Natural killer cell treated with Interleukin-12 subunit alpha and Interleukin-12 subunit beta and Interleukin-15 and Interleukin-18, amount 100 ng/mL, for 72 hours (primary cell): ENCODE measurements around the gene SLC6A19. TPM values are rescaled to one million over a fixed set of nuclear protein-coding genes. Genes with fewer than 3 reads are reported as not detected.

Experiments used
- ATAC-seq, 2 donors: fragments of 150-1000 bp; cut with Tn5 transposase in 1 of 2; sonication (Bioruptor Pico), chemical (Tn5 transposase) in 1 of 2; 2 replicates each; pipeline ENCODE4 v1.10.0; 2021
- DNase-seq: peaks from one replicate; pipeline ENCODE4 v3.0.0; 2022; ENCODE audit warnings: low spot score
- H3K27ac Mint-ChIP-seq, 2 donors: 1 replicate in 1 of 2; 2 replicates in 1 of 2; pipeline ENCODE4 v1.8.0; 2022; ENCODE audit warnings: mixed read lengths in 2 of 2, mild to moderate bottlenecking in 1 of 2, moderate library complexity in 1 of 2
- H3K27me3 Mint-ChIP-seq, 2 donors: 1 replicate in 1 of 2; 2 replicates in 1 of 2; pipeline ENCODE4 v1.8.0; 2022; ENCODE audit warnings: mixed read lengths in 2 of 2
- H3K36me3 Mint-ChIP-seq: one replicate; pipeline ENCODE4 v1.8.0; 2022; ENCODE audit warnings: mixed read lengths
- H3K4me1 Mint-ChIP-seq, 2 donors: 1 replicate in 1 of 2; 2 replicates in 1 of 2; pipeline ENCODE4 v1.8.0; 2022; ENCODE audit warnings: low read depth in 2 of 2, mixed read lengths in 2 of 2, mild to moderate bottlenecking in 1 of 2
- H3K4me3 Mint-ChIP-seq: one replicate; pipeline ENCODE4 v1.8.0; 2022; ENCODE audit warnings: mixed read lengths
- H3K9me3 Mint-ChIP-seq: 2 replicates; pipeline ENCODE4 v1.8.0; 2022; ENCODE audit warnings: mixed read lengths
- total RNA-seq, 2 donors: library from RNA; stranded (reverse); gene quantifications; one replicate each; pipeline ENCODE4 v1.2.3, GENCODE V29; 2022

SLC6A19 gene
- total RNA-seq, 2 donors from 2014 or later, result not detected

GRCh38 chr5:1178529-1179382, 22.6 kb upstream of the SLC6A19 start:
- H3K4me1 Mint-ChIP-seq, result no peaks in the 10 kb centered on the region
- no peak overlapping the region for H3K27ac Mint-ChIP-seq
- no peak overlapping the region for H3K4me3 Mint-ChIP-seq
- ATAC-seq, result no peak
- no peaks in the 10 kb centered on the region for H3K9me3 Mint-ChIP-seq
- no peaks in the 10 kb centered on the region for H3K36me3 Mint-ChIP-seq
- H3K27me3 Mint-ChIP-seq, result no peaks in the 10 kb centered on the region
- peak; percentile 52 for DNase-seq

DNA sequence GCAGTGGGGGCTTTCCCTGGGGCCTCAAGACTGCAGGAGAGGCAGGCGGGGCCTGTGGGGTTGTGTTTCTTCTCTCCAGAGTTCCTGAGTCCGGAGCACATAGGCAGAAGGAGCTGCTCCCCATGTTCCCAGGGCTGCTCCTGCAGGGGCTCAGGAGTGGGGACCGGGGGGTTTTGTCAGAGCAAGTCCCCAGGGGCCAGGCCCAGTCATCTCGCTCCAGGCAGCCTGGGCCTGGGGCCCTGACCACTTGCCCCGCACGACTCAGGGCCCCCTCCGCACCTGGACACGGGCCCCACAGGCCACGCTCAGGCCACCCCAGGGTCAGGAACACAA, 22.0 kb upstream of the SLC6A19 start:
- H3K27ac Mint-ChIP-seq, result no peak overlapping the region
- no peaks in the 10 kb centered on the region for H3K27me3 Mint-ChIP-seq
- no peaks in the 10 kb centered on the region for H3K36me3 Mint-ChIP-seq
- H3K4me3 Mint-ChIP-seq, result no peak overlapping the region
- H3K4me1 Mint-ChIP-seq, result no peaks in the 10 kb centered on the region
- DNase-seq (peak; percentile 20), ATAC-seq (no peak)
- H3K9me3 Mint-ChIP-seq, result no peaks in the 10 kb centered on the region

DNA sequence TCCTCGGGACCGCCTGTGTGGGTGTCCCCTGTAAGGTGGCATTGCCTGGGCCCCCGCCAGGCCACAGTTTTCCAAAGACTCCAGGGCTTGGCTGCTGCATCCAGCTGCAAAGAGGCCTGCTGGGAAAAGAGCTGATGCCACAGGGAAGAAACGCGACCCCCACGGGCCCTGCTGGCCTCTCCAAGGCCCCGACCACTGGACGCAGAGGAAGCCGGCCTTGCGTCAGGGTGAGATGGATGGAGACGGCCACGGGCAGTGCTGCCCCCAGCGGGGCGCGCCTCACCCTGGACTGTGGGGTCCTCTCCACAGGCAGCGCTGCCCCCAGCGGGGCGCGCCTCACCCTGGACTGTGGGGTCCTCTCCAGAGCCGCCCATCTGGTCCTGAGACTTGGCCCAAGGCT, 21.3 kb upstream of the SLC6A19 start:
- ATAC-seq (no peak), DNase-seq (no peak)
- H3K4me1 Mint-ChIP-seq, result no peaks in the 10 kb centered on the region
- H3K9me3 Mint-ChIP-seq, result no peaks in the 10 kb centered on the region
- no peaks in the 10 kb centered on the region for H3K36me3 Mint-ChIP-seq
- H3K4me3 Mint-ChIP-seq, result no peak overlapping the region
- no peak overlapping the region for H3K27ac Mint-ChIP-seq
- H3K27me3 Mint-ChIP-seq, result no peaks in the 10 kb centered on the region

- ATAC-seq, result no peak
- H3K36me3 Mint-ChIP-seq, result no peaks in the 10 kb centered on the region
- H3K9me3 Mint-ChIP-seq, result no peaks in the 10 kb centered on the region
- no peaks in the 10 kb centered on the region for H3K4me1 Mint-ChIP-seq
- no peaks in the 10 kb centered on the region for H3K27me3 Mint-ChIP-seq
- no peak overlapping the region for H3K4me3 Mint-ChIP-seq
- DNase-seq, result peak; percentile 60
- no peak overlapping the region for H3K27ac Mint-ChIP-seq
These were observed 20.5 kb upstream of the SLC6A19 start for GRCh38 chr5:1180841-1181271.

DNA sequence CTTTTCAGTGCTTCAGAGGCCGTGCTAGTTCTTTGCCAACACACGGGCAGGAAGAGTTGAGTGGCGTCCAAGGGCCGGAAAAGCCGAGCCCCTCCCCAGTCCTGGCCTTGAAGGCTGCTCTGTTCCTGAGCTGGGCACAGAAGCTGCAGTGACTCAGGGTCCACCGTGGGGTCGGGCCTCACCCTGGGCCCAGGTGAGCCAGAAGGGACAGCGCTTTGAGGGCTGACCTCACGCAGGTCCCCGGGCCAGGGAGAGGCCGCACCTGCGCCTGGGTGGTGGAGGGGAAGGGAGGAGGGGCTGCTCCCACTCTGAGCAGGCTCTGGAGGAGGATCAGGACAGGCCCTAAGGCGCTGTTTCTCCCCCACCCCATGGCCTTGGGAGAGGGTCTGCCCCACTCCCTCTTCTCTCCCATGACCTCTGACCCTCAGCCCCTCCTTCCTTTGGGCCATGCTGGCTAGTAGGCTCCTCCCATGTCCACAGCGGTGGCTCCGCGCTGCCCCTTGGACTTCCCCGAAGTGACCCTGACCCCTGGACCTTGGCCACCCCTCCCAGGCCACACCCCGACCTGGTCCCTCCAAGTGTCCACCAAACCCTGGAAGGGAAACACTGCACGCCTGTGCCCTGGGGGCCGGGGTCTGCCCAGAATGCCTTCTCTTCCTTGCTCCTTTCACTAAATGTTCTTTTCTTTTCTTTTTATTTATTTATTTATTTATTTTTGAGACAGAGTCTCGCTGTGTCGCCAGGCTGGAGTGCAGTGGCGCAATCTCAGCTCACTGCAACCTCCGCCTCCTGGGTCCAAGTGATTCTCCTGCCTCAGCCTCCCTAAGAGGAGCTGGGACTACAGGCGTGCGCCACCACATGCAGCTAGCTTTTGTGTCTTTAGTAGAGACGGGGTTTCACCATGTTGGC, 19.7 kb upstream of the SLC6A19 start:
- Mint-ChIP-seq H3K36me3 (no peaks in the 10 kb centered on the region), H3K27me3 (no peaks in the 10 kb centered on the region), H3K4me3 (no peak overlapping the region), H3K27ac (no peak overlapping the region), H3K9me3 (no peaks in the 10 kb centered on the region), H3K4me1 (no peaks in the 10 kb centered on the region)
- DNase-seq, result peak; percentile 39
- ATAC-seq, result peak in 1 of 2 donors; percentile 8

DNA sequence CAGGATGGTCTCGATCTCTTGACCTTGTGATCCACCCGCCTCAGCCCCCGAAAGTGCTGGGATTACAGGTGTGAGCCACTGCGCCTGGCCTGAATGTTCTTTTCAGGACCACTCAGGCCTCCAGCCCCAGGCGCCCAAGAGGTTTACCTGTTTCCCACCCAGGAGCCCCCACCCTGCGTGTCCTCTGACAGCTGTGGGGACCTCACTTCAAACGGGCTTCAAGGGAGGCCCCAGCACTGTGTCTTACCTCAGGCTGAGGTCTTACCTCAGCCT, 19.1 kb upstream of the SLC6A19 start:
- H3K4me3 Mint-ChIP-seq, result no peak overlapping the region
- H3K27ac Mint-ChIP-seq, result no peak overlapping the region
- no peaks in the 10 kb centered on the region for H3K27me3 Mint-ChIP-seq
- no peaks in the 10 kb centered on the region for H3K36me3 Mint-ChIP-seq
- no peak for ATAC-seq
- peak; percentile 45 for DNase-seq
- H3K4me1 Mint-ChIP-seq, result no peaks in the 10 kb centered on the region
- no peaks in the 10 kb centered on the region for H3K9me3 Mint-ChIP-seq

GRCh38 chr5:1182633-1183423, 18.6 kb upstream of the SLC6A19 start:
- Mint-ChIP-seq H3K27me3 (no peaks in the 10 kb centered on the region), H3K9me3 (no peaks in the 10 kb centered on the region), H3K4me3 (no peak overlapping the region), H3K36me3 (no peaks in the 10 kb centered on the region), H3K27ac (no peak overlapping the region), H3K4me1 (no peaks in the 10 kb centered on the region)
- no peak for ATAC-seq
- DNase-seq, result no peak

GRCh38 chr5:1183424-1184162, 17.8 kb upstream of the SLC6A19 start:
- ATAC-seq (no peak), DNase-seq (peak; percentile 59)
- Mint-ChIP-seq H3K9me3 (no peaks in the 10 kb centered on the region), H3K4me3 (no peak overlapping the region), H3K36me3 (no peaks in the 10 kb centered on the region), H3K27ac (no peak overlapping the region), H3K27me3 (peaks cover 0 to 2% of the 10 kb centered on the region in 2 donors), H3K4me1 (no peaks in the 10 kb centered on the region)

GRCh38 chr5:1184163-1184470, 17.3 kb upstream of the SLC6A19 start:
- Mint-ChIP-seq H3K9me3 (no peaks in the 10 kb centered on the region), H3K27me3 (peaks cover 4 to 7% of the 10 kb centered on the region in 2 donors), H3K4me3 (no peak overlapping the region), H3K27ac (no peak overlapping the region), H3K4me1 (no peaks in the 10 kb centered on the region), H3K36me3 (no peaks in the 10 kb centered on the region)
- ATAC-seq (no peak), DNase-seq (no peak)

DNA sequence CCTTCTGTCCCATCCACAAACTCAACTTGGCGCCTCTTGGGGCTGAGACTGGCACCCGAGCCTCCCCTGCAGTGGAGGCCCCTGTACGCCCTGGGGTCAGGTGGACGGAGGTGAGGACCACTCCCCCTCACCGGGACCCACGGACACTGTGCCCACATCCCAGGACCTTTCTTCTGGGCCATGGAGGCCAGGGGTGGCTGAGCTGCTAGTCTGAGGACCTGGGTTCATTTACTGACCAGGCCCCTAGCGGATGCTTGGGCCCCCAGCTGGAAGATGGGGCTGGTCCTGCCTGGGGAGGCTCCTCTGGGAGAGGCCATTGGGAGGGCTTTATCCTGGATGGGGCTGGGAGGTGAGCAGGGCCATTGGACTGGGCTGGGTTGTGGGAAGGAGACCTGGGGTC, 16.9 kb upstream of the SLC6A19 start:
- ATAC-seq (no peak), DNase-seq (peak; percentile 57)
- no peaks in the 10 kb centered on the region for H3K9me3 Mint-ChIP-seq
- H3K27me3 Mint-ChIP-seq, result peaks cover 7 to 11% of the 10 kb centered on the region in 2 donors
- H3K4me3 Mint-ChIP-seq, result no peak overlapping the region
- H3K36me3 Mint-ChIP-seq, result no peaks in the 10 kb centered on the region
- H3K4me1 Mint-ChIP-seq, result no peaks in the 10 kb centered on the region
- no peak overlapping the region for H3K27ac Mint-ChIP-seq

GRCh38 chr5:1185038-1185627, 16.3 kb upstream of the SLC6A19 start:
- no peaks in the 10 kb centered on the region for H3K4me1 Mint-ChIP-seq
- H3K4me3 Mint-ChIP-seq, result no peak overlapping the region
- H3K27me3 Mint-ChIP-seq, result peaks cover 7 to 16% of the 10 kb centered on the region in 2 donors
- no peak overlapping the region for H3K27ac Mint-ChIP-seq
- ATAC-seq (no peak), DNase-seq (no peak)
- H3K36me3 Mint-ChIP-seq, result no peaks in the 10 kb centered on the region
- H3K9me3 Mint-ChIP-seq, result no peaks in the 10 kb centered on the region

GRCh38 chr5:1185629-1186350, 15.6 kb upstream of the SLC6A19 start:
- Mint-ChIP-seq H3K27me3 (peaks cover 13 to 23% of the 10 kb centered on the region in 2 donors), H3K36me3 (no peaks in the 10 kb centered on the region), H3K9me3 (no peaks in the 10 kb centered on the region), H3K4me1 (no peaks in the 10 kb centered on the region), H3K27ac (no peak overlapping the region), H3K4me3 (no peak overlapping the region)
- DNase-seq (peak; percentile 26), ATAC-seq (no peak)
